Kidney epithelial cell (primary cell): ENCODE measurements around the gene INSR. TPM values are rescaled to one million over a fixed set of nuclear protein-coding genes. Genes with fewer than 3 reads are reported as not detected.

Source experiments
- DNase-seq: peaks from one replicate; pipeline ENCODE4 v3.0.0-alpha.2; 2010; ENCODE audit warnings: low read depth
- H3K27me3 ChIP-seq: 2 replicates; pipeline ENCODE4 v1.6.0; 2011; ENCODE audit warnings: low read length; ENCODE audit not compliant: control insufficient read depth, insufficient read depth
- H3K36me3 ChIP-seq: 2 replicates; pipeline ENCODE4 v1.5.1; 2011; ENCODE audit warnings: low read length; ENCODE audit not compliant: control insufficient read depth, insufficient read depth
- H3K4me3 ChIP-seq: 2 replicates; pipeline ENCODE4 v1.5.1; 2011; ENCODE audit warnings: low read depth, mild to moderate bottlenecking, control low read depth, low read length
- CTCF ChIP-seq: IDR thresholded peaks from 2 replicates; pipeline ENCODE4 v1.5.1; 2011; ENCODE audit warnings: mild to moderate bottlenecking, moderate library complexity, low read length, control low read depth, inconsistent platforms; ENCODE audit not compliant: insufficient read depth, poor library complexity, severe bottlenecking
- total RNA-seq: library from RNA; depleted of rRNA; stranded (reverse); fragments of >200 nt; gene quantifications from 2 replicates; pipeline ENCODE4 v1.2.3, GENCODE V29; 2015

Gene INSR
- total RNA-seq, 1 donor from 2014 or later, result 15.5 TPM

- no peak for TF ChIP-seq CTCF
- no peaks in the 10 kb centered on the region for H3K27me3 ChIP-seq
- no peak for DNase-seq
- no peak overlapping the region for H3K4me3 ChIP-seq
- H3K36me3 ChIP-seq, result no peaks in the 10 kb centered on the region
These were observed 70.0 kb downstream of the INSR start for GRCh38 chr19:7224209-7224686.

- Histone ChIP-seq H3K27me3 (no peaks in the 10 kb centered on the region), H3K4me3 (no peak overlapping the region), H3K36me3 (no peaks in the 10 kb centered on the region)
- TF ChIP-seq CTCF, result no peak
- DNase-seq, result no peak
These were observed 70.8 kb downstream of the INSR start for GRCh38 chr19:7223429-7223828.

- no peaks in the 10 kb centered on the region for H3K27me3 ChIP-seq
- no peak for TF ChIP-seq CTCF
- DNase-seq, result no peak
- H3K36me3 ChIP-seq, result no peaks in the 10 kb centered on the region
- H3K4me3 ChIP-seq, result no peak overlapping the region
These were observed 75.2 kb downstream of the INSR start for GRCh38 chr19:7219056-7219455.

DNA sequence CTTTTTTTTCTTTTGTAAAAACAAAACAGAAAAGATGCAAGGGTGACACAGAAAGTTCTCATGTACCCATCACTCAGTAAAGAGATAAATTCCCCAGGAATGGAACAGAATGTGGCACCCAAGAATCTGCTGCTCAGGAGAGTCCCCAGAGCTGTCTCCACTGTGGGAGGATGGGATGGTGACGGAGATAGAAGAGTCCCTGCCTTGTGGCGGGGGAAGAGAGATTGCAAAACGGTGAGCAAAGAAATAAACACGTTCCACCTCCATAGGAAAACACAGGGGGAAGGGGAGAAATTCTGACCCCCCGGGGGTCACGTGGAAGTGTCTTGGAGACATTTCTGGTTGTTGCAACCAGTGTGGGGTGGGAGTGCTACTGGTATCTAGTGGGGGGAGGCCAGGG lies 76.4 kb downstream of the INSR start:
- no peaks in the 10 kb centered on the region for H3K36me3 ChIP-seq
- H3K27me3 ChIP-seq, result no peaks in the 10 kb centered on the region
- TF ChIP-seq CTCF, result no peak
- H3K4me3 ChIP-seq, result no peak overlapping the region
- no peak for DNase-seq

DNA sequence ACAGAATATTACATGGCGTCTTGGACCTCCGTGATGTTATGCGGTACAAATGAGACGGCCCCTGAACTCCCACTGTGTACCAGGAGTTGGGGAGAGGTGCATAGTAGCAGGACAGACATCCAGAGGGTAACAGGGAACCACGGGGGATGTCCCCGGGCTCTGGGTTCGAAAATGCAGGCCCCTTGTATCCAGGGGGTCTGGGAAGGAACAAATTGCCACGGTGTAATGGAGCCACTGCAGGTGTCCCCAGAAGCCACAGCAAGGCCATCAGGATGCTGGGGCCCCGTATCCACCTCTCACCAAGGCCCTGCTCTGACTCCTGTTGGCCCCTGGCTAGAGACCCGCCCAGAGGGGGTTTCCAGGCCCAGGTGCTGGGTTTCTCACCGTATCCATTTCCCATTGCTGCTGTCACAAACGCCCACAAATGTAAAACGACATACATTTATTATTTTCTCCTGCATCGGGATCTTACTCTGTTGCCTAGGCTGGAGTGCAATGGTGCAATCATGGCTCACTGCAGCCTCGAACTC lies 77.8 kb downstream of the INSR start:
- Histone ChIP-seq H3K27me3 (no peaks in the 10 kb centered on the region), H3K36me3 (no peaks in the 10 kb centered on the region), H3K4me3 (no peak overlapping the region)
- DNase-seq, result no peak
- no peak for TF ChIP-seq CTCF

GRCh38 chr19:7215176-7215575 lies 79.0 kb downstream of the INSR start:
- no peak for TF ChIP-seq CTCF
- Histone ChIP-seq H3K36me3 (no peaks in the 10 kb centered on the region), H3K27me3 (no peaks in the 10 kb centered on the region), H3K4me3 (no peak overlapping the region)
- no peak for DNase-seq
